Colonic mucosa (tissue), 4 donors: ENCODE measurements around the gene TBC1D8. TPM values are rescaled to one million over a fixed set of nuclear protein-coding genes. Genes with fewer than 3 reads are reported as not detected.

Source experiments
- DNase-seq: peaks from one replicate; pipeline ENCODE4 v3.0.0-alpha.2; 2020
- H3K27ac ChIP-seq: fragments of 200-600 bp; one replicate; pipeline ENCODE4 v1.8.0; 2021
- H3K27me3 ChIP-seq: fragments of 200-600 bp; one replicate; pipeline ENCODE4 v1.8.0; 2021
- H3K36me3 ChIP-seq: fragments of 200-600 bp; one replicate; pipeline ENCODE4 v1.8.0; 2021
- H3K4me1 ChIP-seq: fragments of 200-600 bp; one replicate; pipeline ENCODE4 v1.8.0; 2021; ENCODE audit warnings: mild to moderate bottlenecking
- H3K4me3 ChIP-seq: fragments of 200-600 bp; one replicate; pipeline ENCODE4 v1.8.0; 2021
- H3K9ac ChIP-seq, 2 donors: one replicate each; pipeline ENCODE4 v1.7.0; 2013; ENCODE audit warnings: control low read depth in 2 of 2, low read depth in 2 of 2, low read length in 2 of 2
- H3K9me3 ChIP-seq: fragments of 200-600 bp; one replicate; pipeline ENCODE4 v1.8.0; 2021
- CTCF ChIP-seq: fragments of 200-600 bp; IDR thresholded peaks from one replicate; pipeline ENCODE4 v1.8.0; 2022; ENCODE audit warnings: antibody characterized with exemption, mild to moderate bottlenecking
- intact Hi-C: fragments of 100-400 bp; cut with DNase I; formaldehyde crosslinking; loops from one replicate; pipeline ENCODE4 v1.14.1; 2022
- total RNA-seq, 2 donors: library from RNA; stranded (reverse); fragmentation: NEBNext Ultra II Directional in 1 of 2; extraction: Animal tissue kit (Norgen Biotek cat#: 25700) in 1 of 2; gene quantifications; one replicate each; pipeline ENCODE4 v1.2.1, GENCODE V29; 2021
- donor health status: healthy.
- donor health status: DM: no; HTN: no; CAD: no.
- donor health status: DM: no; HTN: no; CAD: no.

TBC1D8 gene
- total RNA-seq, 2 donors from 2014 or later = 10.3 to 11.8 TPM

DNA sequence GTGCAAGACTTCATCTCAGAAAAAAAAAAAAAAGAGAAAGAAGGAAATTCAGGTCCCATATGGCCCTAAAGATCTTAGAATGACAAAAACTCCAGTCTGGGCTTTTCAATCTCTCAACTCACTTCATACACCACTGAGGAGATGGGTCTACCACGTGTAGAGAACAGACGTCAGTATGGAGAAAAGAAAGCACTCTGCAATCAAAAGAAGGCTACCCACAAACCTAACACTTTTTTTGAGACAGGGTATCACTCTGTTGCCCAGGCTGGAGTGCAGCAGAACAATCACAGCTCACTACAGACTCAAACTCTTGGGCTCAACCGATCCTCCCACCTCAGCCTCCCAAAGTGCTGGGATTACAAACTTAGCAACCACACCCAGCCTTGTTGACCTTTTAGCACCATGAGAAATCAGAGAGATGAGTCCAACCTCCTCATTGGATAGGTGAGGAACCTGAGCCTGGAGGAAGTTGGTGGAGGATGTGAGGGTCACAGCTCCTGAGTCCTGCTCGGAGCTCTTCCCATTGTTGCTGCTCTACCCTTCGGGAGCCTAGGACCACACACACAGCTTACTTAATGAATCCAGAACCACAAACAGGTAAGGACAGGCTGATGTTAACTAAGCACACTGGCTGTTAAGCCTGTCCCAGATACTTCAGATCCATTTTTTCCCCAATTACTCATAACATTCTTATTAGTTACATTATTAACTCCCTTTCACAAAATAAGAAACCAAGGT is 23.7 kb downstream of the TBC1D8 start:
- H3K36me3 ChIP-seq = no peaks in the 10 kb centered on the region
- H3K4me3 ChIP-seq = no peak overlapping the region
- no peak for TF ChIP-seq CTCF
- no peaks in the 10 kb centered on the region for H3K27me3 ChIP-seq
- peaks cover 5% of the 10 kb centered on the region for H3K4me1 ChIP-seq
- no peak for DNase-seq
- no peak overlapping the region for H3K27ac ChIP-seq
- no peaks in the 10 kb centered on the region for H3K9me3 ChIP-seq
- intact Hi-C loops = no loop called here
- H3K9ac ChIP-seq = no peak overlapping the region

DNA sequence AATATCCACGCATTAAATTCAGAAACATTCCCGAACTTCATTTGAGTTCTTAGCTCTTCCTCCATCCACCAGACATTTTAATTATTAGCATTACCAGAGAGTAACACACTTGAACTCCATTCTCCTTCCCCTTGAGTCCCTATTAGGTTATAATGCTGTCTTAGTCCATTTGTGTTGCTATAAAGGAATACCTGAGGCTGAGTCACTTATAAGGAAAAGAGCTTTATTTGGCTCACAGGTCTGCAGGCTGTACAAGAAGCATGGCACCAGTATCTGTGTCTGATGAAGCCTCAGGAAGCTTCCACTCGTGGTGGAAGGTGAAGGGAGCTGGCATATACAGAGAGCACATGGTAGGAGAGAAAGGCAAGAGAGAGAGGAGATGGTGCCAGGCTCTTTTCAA is 25.4 kb downstream of the TBC1D8 start:
- peaks cover 10% of the 10 kb centered on the region for H3K4me1 ChIP-seq
- no peak for DNase-seq
- H3K9me3 ChIP-seq = no peaks in the 10 kb centered on the region
- no peaks in the 10 kb centered on the region for H3K27me3 ChIP-seq
- H3K36me3 ChIP-seq = no peaks in the 10 kb centered on the region
- no peak overlapping the region for H3K9ac ChIP-seq
- intact Hi-C loops = no loop called here
- H3K4me3 ChIP-seq = no peak overlapping the region
- H3K27ac ChIP-seq = no peak overlapping the region
- no peak for TF ChIP-seq CTCF

- Histone ChIP-seq H3K9me3 (no peaks in the 10 kb centered on the region), H3K27ac (no peak overlapping the region), H3K4me3 (no peak overlapping the region), H3K36me3 (no peaks in the 10 kb centered on the region), H3K4me1 (peaks cover 14% of the 10 kb centered on the region), H3K27me3 (no peaks in the 10 kb centered on the region), H3K9ac (no peak overlapping the region)
- no peak for TF ChIP-seq CTCF
- DNase-seq = no peak
- intact Hi-C loops = no loop called here
Measured at GRCh38 chr2:101125374-101125773, 25.8 kb downstream of the TBC1D8 start.

DNA sequence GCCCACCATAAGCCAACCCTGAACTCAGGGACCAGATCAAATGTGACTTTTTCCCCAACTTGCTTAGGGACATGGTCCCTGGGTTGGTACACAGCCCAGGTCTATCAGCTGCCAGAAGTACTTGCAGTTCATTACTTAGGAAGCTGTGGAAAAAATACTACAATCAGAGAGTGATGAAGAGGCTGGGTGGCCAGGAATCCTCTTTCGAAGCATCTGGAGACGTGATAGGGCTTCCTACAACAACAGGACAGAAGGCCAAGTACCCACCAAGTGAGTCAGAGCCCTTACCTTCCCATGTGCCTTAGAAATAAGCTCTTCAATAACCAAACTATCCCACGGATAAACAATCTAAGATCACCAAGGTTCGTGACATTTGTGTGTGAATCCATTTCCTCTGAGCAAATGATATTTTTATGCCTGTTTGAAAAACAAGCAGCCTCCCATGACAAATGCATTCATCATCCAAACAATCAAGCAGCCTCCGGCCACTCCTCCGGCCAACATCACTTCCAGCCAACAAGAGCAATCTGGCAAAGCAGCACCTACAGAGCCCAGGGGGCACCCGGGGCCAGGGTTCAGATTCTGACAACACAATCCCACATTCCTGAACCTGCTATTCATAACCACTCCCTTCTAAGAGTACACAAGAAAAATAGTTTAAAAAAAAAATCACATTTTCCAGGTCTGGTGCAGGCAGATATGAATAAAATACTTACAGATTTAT is 26.4 kb downstream of the TBC1D8 start:
- Histone ChIP-seq H3K4me3 (no peak overlapping the region), H3K9me3 (no peaks in the 10 kb centered on the region), H3K4me1 (peaks cover 14% of the 10 kb centered on the region), H3K27me3 (no peaks in the 10 kb centered on the region), H3K9ac (no peak overlapping the region), H3K27ac (no peak overlapping the region), H3K36me3 (no peaks in the 10 kb centered on the region)
- intact Hi-C loops = no loop called here
- TF ChIP-seq CTCF = no peak
- peak; percentile 52 for DNase-seq

DNA sequence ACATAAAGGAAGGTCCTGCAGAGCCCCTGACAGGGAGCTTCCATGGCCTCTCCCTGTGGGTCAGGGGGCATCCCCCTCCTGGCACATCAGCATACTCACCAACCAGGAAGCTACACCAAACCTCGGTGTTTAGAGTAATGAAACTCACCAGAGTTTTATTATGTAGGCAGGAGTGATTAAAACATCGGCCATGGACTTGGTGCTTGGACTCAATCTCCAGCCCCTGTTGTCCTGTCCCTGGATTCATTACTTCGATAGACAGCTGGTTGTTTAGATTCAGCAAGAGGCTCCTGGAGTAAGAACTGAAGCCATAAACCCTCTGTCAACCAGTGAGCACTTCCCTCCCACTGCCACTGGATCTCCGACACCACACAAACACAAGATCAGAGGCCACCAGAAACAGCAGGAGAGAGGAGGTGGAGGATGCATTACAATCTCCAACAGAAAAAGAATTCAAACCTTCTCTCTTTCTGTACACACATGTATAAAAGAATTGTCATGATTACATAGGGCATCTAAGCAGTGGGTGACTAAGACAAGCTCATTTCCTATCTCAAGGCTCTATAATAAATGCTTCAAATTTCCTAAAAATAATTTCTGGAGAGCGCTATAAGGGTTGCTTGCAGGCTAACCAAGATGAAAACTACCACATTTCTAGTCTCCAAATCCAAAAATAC is 27.2 kb downstream of the TBC1D8 start:
- H3K4me3 ChIP-seq = no peak overlapping the region
- H3K36me3 ChIP-seq = no peaks in the 10 kb centered on the region
- H3K9me3 ChIP-seq = no peaks in the 10 kb centered on the region
- H3K4me1 ChIP-seq = peaks cover 14% of the 10 kb centered on the region
- H3K27me3 ChIP-seq = no peaks in the 10 kb centered on the region
- no peak for TF ChIP-seq CTCF
- no peak for DNase-seq
- no peak overlapping the region for H3K9ac ChIP-seq
- intact Hi-C loops = no loop called here
- no peak overlapping the region for H3K27ac ChIP-seq
